Transverse colon (tissue), 4 donors: ENCODE results near the gene OBP2B. TPM values are rescaled to one million over a fixed set of nuclear protein-coding genes. Genes with fewer than 3 reads are reported as not detected.
A peak's percentile ranks its signal among the peaks of the same experiment; 100 is the strongest.

Source experiments
- DNase-seq: peaks from one replicate; pipeline ENCODE4 v3.0.0-alpha.2; 2019
- H3K27ac ChIP-seq, 4 donors: fragments of 200-600 bp; sonication (generic); 2 replicates each; pipeline ENCODE4 v1.5.1; 2016 to 2018; ENCODE audit warnings: inconsistent platforms in 4 of 4
- H3K27me3 ChIP-seq: fragments of 200-600 bp; sonication (generic); 2 replicates; pipeline ENCODE4 v1.5.1; 2017; ENCODE audit warnings: inconsistent platforms
- H3K36me3 ChIP-seq, 4 donors: fragments of 200-600 bp; sonication (generic); 2 replicates each; pipeline ENCODE4 v1.5.1; 2017 to 2019; ENCODE audit warnings: inconsistent platforms in 4 of 4
- H3K4me1 ChIP-seq, 4 donors: fragments of 200-600 bp; sonication (generic); 2 replicates each; pipeline ENCODE4 v1.5.1; 2017 to 2020; ENCODE audit warnings: inconsistent platforms in 4 of 4
- H3K4me3 ChIP-seq, 4 donors: fragments of 200-600 bp; sonication (generic); 1 replicate in 1 of 4; 2 replicates in 3 of 4; pipeline versions ENCODE4 v1.5.1 to v1.6.1; 2017 to 2019; ENCODE audit warnings: inconsistent platforms in 4 of 4
- H3K9me3 ChIP-seq, 2 donors: fragments of 200-600 bp; sonication (generic); 2 replicates each; pipeline ENCODE4 v1.5.1; 2017 to 2019; ENCODE audit warnings: inconsistent platforms in 2 of 2
- CTCF ChIP-seq, 5 experiments: fragments of 200-600 bp in 3 of 5; fragments of 450-650 bp in 2 of 5; sonication (generic) in 3 of 5; IDR thresholded peaks; 1 replicate in 2 of 5; 2 replicates in 3 of 5; pipeline ENCODE4 v1.5.1; 2016 to 2017; ENCODE audit warnings: antibody characterized with exemption in 5 of 5, inconsistent platforms in 3 of 5, mild to moderate bottlenecking in 2 of 5, moderate library complexity in 1 of 5
- EP300 ChIP-seq: sonication (generic); formaldehyde crosslinking; IDR thresholded peaks from one replicate; pipeline ENCODE4 v1.6.1; 2017; ENCODE audit warnings: antibody characterized with exemption, low read depth
- POLR2A ChIP-seq: fragments of 450-650 bp; IDR thresholded peaks from one replicate; pipeline ENCODE4 v1.6.1; 2016; ENCODE audit warnings: antibody characterized with exemption, mild to moderate bottlenecking, moderate library complexity
- POLR2AphosphoS5 ChIP-seq, 3 donors: sonication (generic); formaldehyde crosslinking; IDR thresholded peaks; one replicate each; pipeline ENCODE4 v1.6.1; 2016; ENCODE audit warnings: antibody characterized with exemption in 3 of 3
- WGBS, 2 donors: methylation state at CpG; one replicate each; pipeline ENCODE4 v1.1.5; 2018; ENCODE audit warnings: low coverage in 1 of 2; 5-methylcytosine and 5-hydroxymethylcytosine counted together
- in situ Hi-C, 4 donors: fragments of 200-750 bp; cut with MboI; loops; one replicate each; pipeline versions ENCODE4 v1.15.0 to v1.15.1; 2017; ENCODE audit warnings: low sequenced_read_pairs in 3 of 4, low pct_ligation_motif_present in 1 of 4, low pct_unique_long_range_greater_than_20kb in 1 of 4
- intact Hi-C: fragments of 100-400 bp; cut with DNase I; formaldehyde crosslinking; loops from one replicate; pipeline ENCODE4 v1.15.1; 2023; ENCODE audit warnings: low total_unique reads
- total RNA-seq, 4 donors: library from RNA; depleted of rRNA; stranded (reverse); fragments of >200 nt; gene quantifications; one replicate each; pipeline ENCODE4 v1.1.0, GENCODE V29; 2016

Gene OBP2B
- total RNA-seq, 4 donors from 2014 or later, result not detected

- no peaks in the 10 kb centered on the region for H3K27me3 ChIP-seq
- in situ Hi-C loops (no loop called here), intact Hi-C loops (no loop called here)
- H3K9me3 ChIP-seq, result no peaks in the 10 kb centered on the region
- TF ChIP-seq CTCF (IDR thresholded peaks at IDR 0.05) (no peak), EP300 (no peak), POLR2A (no peak), POLR2AphosphoS5 (IDR thresholded peaks at IDR 0.05) (no peak)
- no peak overlapping the region for H3K27ac ChIP-seq
- H3K4me1 ChIP-seq, result peaks cover 6 to 27% (median 17%) of the 10 kb centered on the region in 4 donors
- no peak for DNase-seq
- 69 to 79% methylated on average over 8 of the region's 8 CpGs for WGBS, 2 donors
- H3K36me3 ChIP-seq, result no peaks in the 10 kb centered on the region
- no peak overlapping the region for H3K4me3 ChIP-seq
These were observed 33.9 kb upstream of the OBP2B start for GRCh38 chr9:133242991-133243390.

GRCh38 chr9:133242241-133242640 is 33.2 kb upstream of the OBP2B start:
- WGBS, 2 donors, result 82 to 94% methylated on average over 9 to 14 of the region's 14 CpGs

DNA sequence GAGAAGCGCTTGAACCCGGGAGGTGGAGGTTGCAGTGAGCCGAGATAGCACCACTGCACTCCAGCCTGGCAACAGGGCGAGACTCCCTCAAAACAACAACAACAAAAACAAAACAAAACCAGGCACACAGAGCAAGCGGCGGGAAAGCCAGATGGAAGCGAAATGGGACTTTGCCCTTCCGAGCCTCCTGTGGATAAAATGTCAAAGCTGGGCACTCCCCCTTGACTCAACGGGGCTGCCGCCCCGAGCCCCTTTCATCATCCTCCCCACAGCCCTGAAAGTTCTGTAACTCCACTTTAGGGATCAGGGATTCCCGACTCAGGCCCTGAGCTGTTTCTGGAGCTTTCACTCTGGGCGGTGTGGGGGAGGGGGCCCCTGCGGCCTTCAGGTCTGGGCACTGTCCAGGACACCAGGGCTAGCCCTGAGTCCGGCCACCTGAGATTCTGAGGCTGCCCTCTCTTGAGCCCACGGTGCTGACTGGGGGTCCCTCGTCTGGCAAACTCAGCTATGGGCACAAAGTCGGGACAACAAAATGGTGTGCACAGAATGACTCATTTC is 30.6 kb upstream of the OBP2B start:
- Histone ChIP-seq H3K36me3 (no peaks in the 10 kb centered on the region), H3K4me3 (peak overlapping the region in 2 of 4 donors; percentile 26 to 45), H3K27me3 (no peaks in the 10 kb centered on the region), H3K9me3 (no peaks in the 10 kb centered on the region), H3K4me1 (peaks cover 10 to 34% (median 19%) of the 10 kb centered on the region in 4 donors), H3K27ac (peak overlapping the region; percentile 66 to 80 (median 75))
- intact Hi-C loops, result no loop called here
- DNase-seq, result peak; percentile 34
- no peak for TF ChIP-seq POLR2A
- no peak for TF ChIP-seq CTCF (IDR thresholded peaks at IDR 0.05)
- TF ChIP-seq EP300, result no peak
- no peak for TF ChIP-seq POLR2AphosphoS5 (IDR thresholded peaks at IDR 0.05)
- in situ Hi-C loops, result no loop called here
- 64 to 65% methylated on average over 4 to 18 of the region's 18 CpGs for WGBS, 2 donors

More at GRCh38 chr9:133242241-133242640, 33.2 kb upstream of the OBP2B start:
- H3K36me3 ChIP-seq, result no peaks in the 10 kb centered on the region
- no peak for TF ChIP-seq POLR2A
- TF ChIP-seq CTCF (IDR thresholded peaks at IDR 0.05), result no peak
- no peak for TF ChIP-seq EP300
- TF ChIP-seq POLR2AphosphoS5 (IDR thresholded peaks at IDR 0.05), result no peak
- in situ Hi-C loops (no loop called here), intact Hi-C loops (no loop called here)
- no peaks in the 10 kb centered on the region for H3K27me3 ChIP-seq
- H3K4me3 ChIP-seq, result no peak overlapping the region
- H3K9me3 ChIP-seq, result no peaks in the 10 kb centered on the region
- no peak for DNase-seq
- peaks cover 10 to 34% (median 17%) of the 10 kb centered on the region in 4 donors for H3K4me1 ChIP-seq
- H3K27ac ChIP-seq, result no peak overlapping the region

- WGBS, 2 donors, result 19% methylated on average over 26 of the region's 26 CpGs; no CpG with 5 or more reads in 1 of the 2 donors
- in situ Hi-C loops, result no loop called here
- peak overlapping the region in 3 of 4 donors; percentile 12 to 45 (median 26) for H3K4me3 ChIP-seq
- H3K4me1 ChIP-seq, result peaks cover 10 to 34% (median 19%) of the 10 kb centered on the region in 4 donors
- peak; percentile 12 for TF ChIP-seq POLR2A
- no peak for TF ChIP-seq EP300
- TF ChIP-seq CTCF (IDR thresholded peaks at IDR 0.05), result peak; percentile 67 to 95 (median 89)
- no peak for TF ChIP-seq POLR2AphosphoS5 (IDR thresholded peaks at IDR 0.05)
- peak; percentile 87 for DNase-seq
- H3K27me3 ChIP-seq, result no peaks in the 10 kb centered on the region
- peak overlapping the region; percentile 66 to 80 (median 75) for H3K27ac ChIP-seq
- H3K36me3 ChIP-seq, result no peaks in the 10 kb centered on the region
- no peaks in the 10 kb centered on the region for H3K9me3 ChIP-seq
- intact Hi-C loops, result loop anchor here (1.0 kb wide), 1 partner anchor 38 kb away; no protein-coding TSS in a partner anchor
These were observed 29.9 kb upstream of the OBP2B start for GRCh38 chr9:133238851-133239532.
